Mesenchymal stem cell (in vitro differentiated cells and primary cell): ENCODE data around the gene HS3ST3B1.

Experiments used
- DNase-seq: peaks from one replicate; pipeline ENCODE4 v3.0.0-alpha.2; 2013
- H2AFZ ChIP-seq: one replicate; pipeline ENCODE4 v1.6.1; 2013; ENCODE audit warnings: low read depth, mild to moderate bottlenecking, control low read depth, inconsistent platforms, low read length, moderate library complexity
- H2AK5ac ChIP-seq: 2 replicates; pipeline ENCODE4 v1.6.1; 2013; ENCODE audit warnings: low read length, moderate library complexity, mild to moderate bottlenecking, inconsistent platforms; ENCODE audit not compliant: severe bottlenecking
- H2BK120ac ChIP-seq: one replicate; pipeline ENCODE4 v1.6.1; 2013; ENCODE audit warnings: low read depth, mild to moderate bottlenecking, inconsistent platforms, low read length, moderate library complexity
- H2BK12ac ChIP-seq, 2 experiments: one replicate each; pipeline ENCODE4 v1.6.1; 2013; ENCODE audit warnings: inconsistent platforms in 2 of 2, low read length in 2 of 2, mild to moderate bottlenecking in 2 of 2, moderate library complexity in 2 of 2, control low read depth in 1 of 2
- H2BK15ac ChIP-seq: one replicate; pipeline ENCODE4 v1.6.1; 2013; ENCODE audit warnings: mild to moderate bottlenecking, low read depth, inconsistent platforms; ENCODE audit not compliant: poor library complexity, severe bottlenecking
- H2BK5ac ChIP-seq: 2 replicates; pipeline ENCODE4 v1.6.1; 2013; ENCODE audit warnings: low read depth, mild to moderate bottlenecking, low read length, control low read depth, inconsistent platforms; ENCODE audit not compliant: poor library complexity, severe bottlenecking
- H3K14ac ChIP-seq, 2 experiments: one replicate each; pipeline ENCODE4 v1.6.1; 2013; ENCODE audit warnings: inconsistent platforms in 2 of 2, low read length in 2 of 2, control low read depth in 1 of 2, mild to moderate bottlenecking in 1 of 2, moderate library complexity in 1 of 2
- H3K18ac ChIP-seq, 2 experiments: one replicate each; pipeline ENCODE4 v1.6.1; 2013; ENCODE audit warnings: inconsistent platforms in 2 of 2, low read length in 2 of 2, control low read depth in 1 of 2, low read depth in 1 of 2, mild to moderate bottlenecking in 1 of 2
- H3K23ac ChIP-seq, 2 experiments: one replicate each; pipeline ENCODE4 v1.6.1; 2013; ENCODE audit warnings: inconsistent platforms in 2 of 2, low read length in 2 of 2, mild to moderate bottlenecking in 2 of 2, moderate library complexity in 2 of 2, control low read depth in 1 of 2
- H3K27ac ChIP-seq: 2 replicates; pipeline ENCODE4 v1.5.1; 2013; ENCODE audit warnings: mild to moderate bottlenecking, moderate library complexity, low read length, control low read depth, inconsistent platforms; ENCODE audit not compliant: poor library complexity, severe bottlenecking
- H3K27me3 ChIP-seq, 2 experiments: 2 replicates each; pipeline versions ENCODE4 v1.6.1 to v1.7.0; 2013; ENCODE audit warnings: low read length in 2 of 2, mild to moderate bottlenecking in 2 of 2, moderate library complexity in 2 of 2, control low read depth in 1 of 2, inconsistent platforms in 1 of 2; ENCODE audit not compliant: control insufficient read depth in 1 of 2, insufficient read depth in 1 of 2
- H3K36me3 ChIP-seq, 2 experiments: 2 replicates each; pipeline versions ENCODE4 v1.6.1 to v1.7.0; 2013; ENCODE audit warnings: low read length in 2 of 2, control low read depth in 1 of 2, inconsistent platforms in 1 of 2, low read depth in 1 of 2, mild to moderate bottlenecking in 1 of 2; ENCODE audit not compliant: insufficient read depth in 2 of 2, control insufficient read depth in 1 of 2
- H3K4ac ChIP-seq, 2 experiments: one replicate each; pipeline ENCODE4 v1.6.1; 2013; ENCODE audit warnings: inconsistent platforms in 2 of 2, low read length in 2 of 2, mild to moderate bottlenecking in 2 of 2, moderate library complexity in 2 of 2, control low read depth in 1 of 2, low read depth in 1 of 2
- H3K4me1 ChIP-seq: 2 replicates; pipeline ENCODE4 v1.6.1; 2013; ENCODE audit warnings: low read depth, low read length, control low read depth; ENCODE audit not compliant: control insufficient read depth, insufficient read depth
- H3K4me2 ChIP-seq: 2 replicates; pipeline ENCODE4 v1.6.1; 2013; ENCODE audit warnings: low read length, mild to moderate bottlenecking, inconsistent platforms; ENCODE audit not compliant: poor library complexity, severe bottlenecking
- H3K4me3 ChIP-seq, 2 experiments: 2 replicates each; pipeline versions ENCODE4 v1.5.1 to v1.7.0; 2013; ENCODE audit warnings: low read length in 2 of 2, mild to moderate bottlenecking in 2 of 2, control low read depth in 1 of 2, low read depth in 1 of 2; ENCODE audit not compliant: insufficient read depth in 1 of 2
- H3K79me1 ChIP-seq: replicated peaks from 2 replicates; pipeline ENCODE4 v1.6.1; 2013; ENCODE audit warnings: mild to moderate bottlenecking, control low read depth, low read length, inconsistent platforms; ENCODE audit not compliant: poor library complexity, severe bottlenecking
- H3K9ac ChIP-seq: 2 replicates; pipeline ENCODE4 v1.7.0; 2013; ENCODE audit warnings: mild to moderate bottlenecking, low read length, moderate library complexity
- H3K9me3 ChIP-seq: 2 replicates; pipeline ENCODE4 v1.7.0; 2013; ENCODE audit warnings: mild to moderate bottlenecking, low read length; ENCODE audit not compliant: control insufficient read depth
- H4K8ac ChIP-seq: one replicate; pipeline ENCODE4 v1.6.1; 2013; ENCODE audit warnings: inconsistent platforms, mild to moderate bottlenecking, low read length, moderate library complexity
- H4K91ac ChIP-seq: one replicate; pipeline ENCODE4 v1.6.1; 2013; ENCODE audit warnings: mild to moderate bottlenecking, low read length, inconsistent platforms
- WGBS: methylation state at CpG from one replicate; pipeline ENCODE4 v1.1.7; 2013; ENCODE audit warnings: mixed read lengths; 5-methylcytosine and 5-hydroxymethylcytosine counted together

The HS3ST3B1 gene

DNA sequence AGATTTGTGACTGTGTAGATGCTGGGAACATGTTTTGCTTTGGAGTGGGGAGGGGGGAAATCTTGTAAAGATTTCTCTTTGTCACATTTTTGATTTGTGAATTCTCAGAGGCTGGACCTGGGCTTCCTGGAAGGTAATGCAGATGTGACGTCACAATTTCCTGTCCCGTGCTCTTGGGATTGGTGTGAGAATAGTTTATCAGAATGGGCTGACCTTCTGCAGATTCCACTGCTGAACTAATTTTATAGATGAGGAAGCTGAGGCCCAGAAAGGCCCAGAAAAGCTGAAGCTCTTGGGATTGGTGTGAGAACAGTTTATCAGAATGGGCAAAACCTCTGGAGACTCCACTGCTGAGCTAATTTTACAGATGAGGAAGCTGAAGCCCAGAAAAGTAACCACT, 34.0 kb downstream of the HS3ST3B1 start:
- 55% methylated on average over 2 of the region's 2 CpGs for WGBS
- Histone ChIP-seq H2AFZ (no peak overlapping the region), H2BK15ac (no peak overlapping the region), H3K14ac (no peak overlapping the region), H2BK120ac (no peak overlapping the region), H3K4me2 (no peak overlapping the region), H3K4me3 (no peak overlapping the region), H3K79me1 (no peaks in the 10 kb centered on the region), H3K9ac (no peak overlapping the region), H3K4ac (no peak overlapping the region), H3K27ac (no peak overlapping the region), H4K8ac (no peak overlapping the region), H3K23ac (no peak overlapping the region), H3K9me3 (no peaks in the 10 kb centered on the region), H3K27me3 (no peaks in the 10 kb centered on the region), H3K4me1 (no peaks in the 10 kb centered on the region), H2AK5ac (no peak overlapping the region), H3K36me3 (peaks cover 0 to 6% of the 10 kb centered on the region in 2 experiments), H2BK12ac (no peak overlapping the region), H3K18ac (no peak overlapping the region), H4K91ac (no peak overlapping the region), H2BK5ac (no peak overlapping the region)
- DNase-seq, result no peak

DNA sequence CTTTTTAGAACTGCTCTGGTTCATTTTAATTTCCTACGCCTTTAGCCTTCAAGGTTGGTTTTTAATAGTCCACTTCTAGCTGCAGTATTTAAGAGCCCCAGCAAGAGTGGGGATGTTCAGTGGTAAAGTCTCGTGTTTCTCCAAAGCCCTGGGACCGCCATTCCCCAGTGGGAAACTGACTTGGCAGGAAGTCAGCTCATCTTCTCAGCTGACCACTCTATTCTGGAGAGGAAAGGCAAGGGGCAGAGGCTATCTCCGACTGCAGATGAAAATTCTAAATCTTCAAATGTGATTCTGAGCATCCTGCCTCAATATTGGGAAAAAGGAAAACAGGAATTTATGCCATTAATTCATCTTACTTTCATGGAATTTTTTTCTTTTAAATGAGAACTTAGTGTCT, 35.5 kb downstream of the HS3ST3B1 start:
- Histone ChIP-seq H2BK5ac (no peak overlapping the region), H2BK12ac (no peak overlapping the region), H3K4me3 (no peak overlapping the region), H3K79me1 (no peaks in the 10 kb centered on the region), H2AFZ (no peak overlapping the region), H3K18ac (no peak overlapping the region), H3K23ac (no peak overlapping the region), H3K9ac (no peak overlapping the region), H2BK15ac (no peak overlapping the region), H3K4me2 (no peak overlapping the region), H3K9me3 (no peaks in the 10 kb centered on the region), H3K27me3 (no peaks in the 10 kb centered on the region), H3K27ac (no peak overlapping the region), H3K36me3 (peaks cover 0 to 6% of the 10 kb centered on the region in 2 experiments), H4K91ac (no peak overlapping the region), H3K14ac (no peak overlapping the region), H4K8ac (no peak overlapping the region), H2BK120ac (no peak overlapping the region), H2AK5ac (no peak overlapping the region), H3K4ac (no peak overlapping the region), H3K4me1 (no peaks in the 10 kb centered on the region)
- 89% methylated on average over 3 of the region's 4 CpGs for WGBS
- no peak for DNase-seq

GRCh38 chr17:14337596-14338079, 36.8 kb downstream of the HS3ST3B1 start:
- no peaks in the 10 kb centered on the region for H3K9me3 ChIP-seq
- no peak overlapping the region for H2BK15ac ChIP-seq
- no peaks in the 10 kb centered on the region for H3K4me1 ChIP-seq
- no peak overlapping the region for H3K27ac ChIP-seq
- H3K14ac ChIP-seq, result no peak overlapping the region
- no peak overlapping the region for H2BK5ac ChIP-seq
- no peak overlapping the region for H3K9ac ChIP-seq
- no peak overlapping the region for H2BK120ac ChIP-seq
- peaks cover 0 to 6% of the 10 kb centered on the region in 2 experiments for H3K36me3 ChIP-seq
- H3K4ac ChIP-seq, result no peak overlapping the region
- peak overlapping the region in 1 of 2 experiments; percentile 21 for H2BK12ac ChIP-seq
- DNase-seq, result no peak
- H3K4me2 ChIP-seq, result no peak overlapping the region
- H3K18ac ChIP-seq, result no peak overlapping the region
- 96% methylated on average over 3 of the region's 3 CpGs for WGBS
- no peak overlapping the region for H2AK5ac ChIP-seq
- no peak overlapping the region for H3K4me3 ChIP-seq
- H3K27me3 ChIP-seq, result no peaks in the 10 kb centered on the region
- no peaks in the 10 kb centered on the region for H3K79me1 ChIP-seq
- H4K91ac ChIP-seq, result no peak overlapping the region
- H3K23ac ChIP-seq, result no peak overlapping the region
- no peak overlapping the region for H4K8ac ChIP-seq
- H2AFZ ChIP-seq, result no peak overlapping the region

- Histone ChIP-seq H2BK15ac (no peak overlapping the region), H2AFZ (no peak overlapping the region)
- 43% methylated on average over 8 of the region's 12 CpGs for WGBS
Observed at GRCh38 chr17:14340857-14341754, 40.2 kb downstream of the HS3ST3B1 start.

More at GRCh38 chr17:14340857-14341754, 40.2 kb downstream of the HS3ST3B1 start:
- Histone ChIP-seq H3K79me1 (no peaks in the 10 kb centered on the region), H3K23ac (no peak overlapping the region), H2AK5ac (no peak overlapping the region), H3K4ac (no peak overlapping the region), H3K36me3 (peaks cover 0 to 12% of the 10 kb centered on the region in 2 experiments), H2BK12ac (no peak overlapping the region), H3K4me1 (no peaks in the 10 kb centered on the region), H3K18ac (peak overlapping the region in 1 of 2 experiments; percentile 28), H3K14ac (no peak overlapping the region), H2BK5ac (no peak overlapping the region), H3K9ac (no peak overlapping the region), H3K4me2 (no peak overlapping the region), H3K27ac (no peak overlapping the region), H3K4me3 (no peak overlapping the region), H2BK120ac (no peak overlapping the region), H3K27me3 (no peaks in the 10 kb centered on the region), H3K9me3 (no peaks in the 10 kb centered on the region), H4K91ac (no peak overlapping the region), H4K8ac (no peak overlapping the region)
- DNase-seq, result peak; percentile 66
